Measurements from ENCODE around the gene MAPK7.

Gene MAPK7

DNA sequence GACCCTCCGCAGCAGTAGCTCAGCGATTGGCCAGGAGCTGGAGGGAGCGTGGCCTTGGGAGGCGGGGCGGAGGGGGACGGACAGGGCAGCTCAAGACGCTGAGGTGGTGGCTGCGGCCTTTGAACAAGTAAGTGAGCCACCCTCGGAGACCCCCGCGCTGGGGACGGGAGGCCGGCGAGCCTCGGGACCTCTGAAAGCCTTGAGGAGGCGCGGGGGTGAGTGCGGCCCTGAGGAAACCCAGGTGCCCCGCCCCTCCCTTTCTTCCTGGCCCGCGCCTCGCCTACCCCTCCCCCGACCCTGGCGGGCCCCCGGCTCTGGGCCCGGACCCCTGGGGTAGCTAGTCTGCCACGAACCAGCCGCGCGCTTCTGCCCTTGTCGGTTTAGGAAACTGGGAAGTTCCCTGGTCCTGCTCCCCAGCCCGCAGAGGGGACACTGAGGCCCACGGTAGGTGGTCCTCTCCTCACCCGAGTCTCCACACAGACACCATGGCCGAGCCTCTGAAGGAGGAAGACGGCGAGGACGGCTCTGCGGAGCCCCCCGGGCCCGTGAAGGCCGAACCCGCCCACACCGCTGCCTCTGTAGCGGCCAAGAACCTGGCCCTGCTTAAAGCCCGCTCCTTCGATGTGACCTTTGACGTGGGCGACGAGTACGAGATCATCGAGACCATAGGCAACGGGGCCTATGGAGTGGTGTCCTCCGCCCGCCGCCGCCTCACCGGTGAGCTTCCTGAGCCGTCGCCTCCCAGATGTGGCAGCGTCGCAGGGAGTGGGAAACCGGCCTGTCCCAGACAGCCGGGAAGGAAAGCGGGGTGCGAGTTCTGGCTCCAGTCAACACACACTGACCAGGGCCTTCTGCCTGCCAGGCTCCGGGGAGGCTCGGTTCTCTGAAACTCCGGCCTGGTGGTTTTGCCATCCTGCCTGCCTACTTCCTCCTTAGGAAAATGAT lies at the start of gene MAPK7:
MAPK7 (plus strand) TSS at position 83 of the 945 bp plus-strand sequence; CDS start at position 486, 403 bp downstream.
- H3K27me3 ChIP-seq (ENCODE audit: control insufficient read depth, insufficient read depth, low read length): no peaks in the 10 kb centered on the region
- no peak within 1 kb of the TSS for H3K27ac ChIP-seq (ENCODE audit: low read length)
- peaks cover 39% of the 10 kb centered on the region for H3K36me3 ChIP-seq (ENCODE audit: control insufficient read depth, insufficient read depth, low read length)
- no peak for DNase-seq (ENCODE audit: low read depth, low spot score)
- H3K4me1 ChIP-seq (ENCODE audit: control insufficient read depth, insufficient read depth, low read length): peaks cover 2% of the 10 kb centered on the region; the same call in 1 of the 2 replicates
- WGBS (ENCODE audit: insufficient coverage, insufficient read length): no CpG with 5 or more reads among the region's 69 CpGs
- peak within 1 kb of the TSS; percentile 74 for H3K4me3 ChIP-seq (ENCODE audit: low read length)
- H3K9me3 ChIP-seq (ENCODE audit: control insufficient read depth, insufficient read depth, low read length): no peaks in the 10 kb centered on the region

DNA sequence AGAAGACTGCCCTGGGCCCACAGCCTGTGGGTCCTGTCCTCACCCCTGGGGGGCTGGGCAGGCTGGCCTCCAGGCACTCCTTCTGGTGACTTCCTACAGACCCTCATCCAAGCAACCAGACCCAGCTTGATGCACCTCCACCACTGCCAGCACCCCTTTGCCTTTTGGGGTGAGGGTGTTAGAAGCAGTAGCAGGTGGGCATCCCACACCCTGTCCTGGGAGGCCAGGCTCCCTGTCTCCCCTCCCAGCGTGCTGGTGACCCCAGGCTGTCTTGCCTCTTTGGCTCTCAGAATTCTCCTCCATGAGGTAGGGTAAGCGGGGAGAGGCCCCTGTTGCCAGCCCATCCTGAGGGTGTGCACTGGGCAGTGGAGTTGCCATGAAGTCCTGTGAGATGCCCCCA lies 49.2 kb upstream of the MAPK7 start:
- Histone ChIP-seq H3K27ac (ENCODE audit: low read length) (no peak overlapping the region), H3K36me3 (ENCODE audit: control insufficient read depth, insufficient read depth, low read length) (no peaks in the 10 kb centered on the region; the same call in 1 of the 2 replicates), H3K9me3 (ENCODE audit: control insufficient read depth, insufficient read depth, low read length) (no peaks in the 10 kb centered on the region), H3K4me3 (ENCODE audit: low read length) (no peak overlapping the region), H3K27me3 (ENCODE audit: control insufficient read depth, insufficient read depth, low read length) (no peaks in the 10 kb centered on the region), H3K4me1 (ENCODE audit: control insufficient read depth, insufficient read depth, low read length) (no peaks in the 10 kb centered on the region)
- WGBS (ENCODE audit: insufficient coverage, insufficient read length): no CpG with 5 or more reads among the region's 2 CpGs
- no peak for DNase-seq (ENCODE audit: low read depth, low spot score)

DNA sequence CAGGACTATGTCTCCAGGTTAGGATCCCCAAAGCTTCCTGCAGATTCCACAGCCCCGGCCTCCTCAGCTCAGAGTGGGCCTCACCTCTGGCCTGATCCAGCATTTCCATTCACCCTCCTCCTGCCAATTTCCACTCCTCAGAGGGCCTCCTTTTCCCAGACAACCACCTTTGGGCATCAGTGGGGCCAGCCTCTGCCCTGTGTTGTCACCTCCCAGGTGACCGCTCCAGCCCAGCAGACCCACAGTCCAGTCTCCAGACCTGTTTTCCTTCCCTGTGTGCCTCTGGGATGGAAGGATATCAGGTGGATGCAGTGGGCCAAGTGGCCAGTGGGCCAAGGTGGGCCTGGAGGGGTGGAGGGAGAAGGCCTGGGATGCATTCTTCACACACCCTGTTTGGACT lies 48.5 kb upstream of the MAPK7 start:
- Histone ChIP-seq H3K36me3 (ENCODE audit: control insufficient read depth, insufficient read depth, low read length) (no peaks in the 10 kb centered on the region; the same call in 1 of the 2 replicates), H3K4me1 (ENCODE audit: control insufficient read depth, insufficient read depth, low read length) (no peaks in the 10 kb centered on the region), H3K9me3 (ENCODE audit: control insufficient read depth, insufficient read depth, low read length) (no peaks in the 10 kb centered on the region), H3K27ac (ENCODE audit: low read length) (no peak overlapping the region), H3K27me3 (ENCODE audit: control insufficient read depth, insufficient read depth, low read length) (no peaks in the 10 kb centered on the region), H3K4me3 (ENCODE audit: low read length) (no peak overlapping the region)
- no peak for DNase-seq (ENCODE audit: low read depth, low spot score)
- WGBS (ENCODE audit: insufficient coverage, insufficient read length): no CpG with 5 or more reads among the region's 2 CpGs

DNA sequence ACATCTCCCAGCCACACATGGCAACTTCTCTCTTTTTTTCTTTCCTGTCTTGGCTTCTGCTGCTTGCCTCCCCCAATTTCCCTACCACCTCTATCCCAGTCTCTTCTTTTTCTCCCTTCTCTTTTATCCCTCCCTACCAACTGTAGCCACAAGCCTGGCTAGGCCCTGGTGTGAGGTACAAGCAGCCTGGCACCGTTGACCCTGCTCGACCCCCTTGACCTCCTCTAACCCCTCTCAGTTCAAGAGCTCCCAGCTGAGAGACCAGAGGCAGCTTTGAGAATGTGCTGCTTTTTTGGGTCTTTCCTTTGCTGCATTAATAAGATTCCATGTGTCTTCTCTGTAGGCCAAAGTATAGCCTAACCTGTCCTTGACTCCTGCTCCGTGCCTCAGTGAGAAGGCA lies 48.0 kb upstream of the MAPK7 start:
- no peak overlapping the region for H3K4me3 ChIP-seq (ENCODE audit: low read length)
- no peak overlapping the region for H3K27ac ChIP-seq (ENCODE audit: low read length)
- H3K36me3 ChIP-seq (ENCODE audit: control insufficient read depth, insufficient read depth, low read length): no peaks in the 10 kb centered on the region; the same call in 1 of the 2 replicates
- H3K9me3 ChIP-seq (ENCODE audit: control insufficient read depth, insufficient read depth, low read length): no peaks in the 10 kb centered on the region
- no peaks in the 10 kb centered on the region for H3K4me1 ChIP-seq (ENCODE audit: control insufficient read depth, insufficient read depth, low read length)
- WGBS (ENCODE audit: insufficient coverage, insufficient read length): no CpG with 5 or more reads among the region's 3 CpGs
- H3K27me3 ChIP-seq (ENCODE audit: control insufficient read depth, insufficient read depth, low read length): no peaks in the 10 kb centered on the region
- no peak for DNase-seq (ENCODE audit: low read depth, low spot score)

DNA sequence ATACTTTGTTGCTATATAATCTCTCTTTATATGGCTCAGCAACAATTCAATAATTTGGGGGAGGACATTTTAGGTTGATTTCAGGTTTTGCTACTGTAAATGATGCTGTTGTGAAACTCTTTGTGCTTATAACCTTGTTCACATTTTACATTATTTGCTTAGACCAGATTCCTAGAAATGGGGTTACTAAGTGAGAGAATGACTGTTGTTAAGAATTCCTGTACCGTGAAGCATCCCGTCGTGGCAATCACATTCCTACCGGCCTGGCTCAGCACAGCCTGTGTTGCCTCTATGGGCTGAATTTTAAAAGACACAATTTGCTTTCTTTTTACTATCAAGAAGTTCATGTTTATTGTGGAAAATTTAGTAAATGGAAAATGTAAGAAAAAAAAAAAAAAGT lies 47.2 kb upstream of the MAPK7 start:
- no CpG with 5 or more reads among the region's 4 CpGs for WGBS (ENCODE audit: insufficient coverage, insufficient read length)
- H3K27ac ChIP-seq (ENCODE audit: low read length): no peak overlapping the region
- H3K4me1 ChIP-seq (ENCODE audit: control insufficient read depth, insufficient read depth, low read length): no peaks in the 10 kb centered on the region
- no peaks in the 10 kb centered on the region; the same call in 1 of the 2 replicates for H3K36me3 ChIP-seq (ENCODE audit: control insufficient read depth, insufficient read depth, low read length)
- DNase-seq (ENCODE audit: low read depth, low spot score): no peak
- no peaks in the 10 kb centered on the region for H3K9me3 ChIP-seq (ENCODE audit: control insufficient read depth, insufficient read depth, low read length)
- no peak overlapping the region for H3K4me3 ChIP-seq (ENCODE audit: low read length)
- no peaks in the 10 kb centered on the region for H3K27me3 ChIP-seq (ENCODE audit: control insufficient read depth, insufficient read depth, low read length)

DNA sequence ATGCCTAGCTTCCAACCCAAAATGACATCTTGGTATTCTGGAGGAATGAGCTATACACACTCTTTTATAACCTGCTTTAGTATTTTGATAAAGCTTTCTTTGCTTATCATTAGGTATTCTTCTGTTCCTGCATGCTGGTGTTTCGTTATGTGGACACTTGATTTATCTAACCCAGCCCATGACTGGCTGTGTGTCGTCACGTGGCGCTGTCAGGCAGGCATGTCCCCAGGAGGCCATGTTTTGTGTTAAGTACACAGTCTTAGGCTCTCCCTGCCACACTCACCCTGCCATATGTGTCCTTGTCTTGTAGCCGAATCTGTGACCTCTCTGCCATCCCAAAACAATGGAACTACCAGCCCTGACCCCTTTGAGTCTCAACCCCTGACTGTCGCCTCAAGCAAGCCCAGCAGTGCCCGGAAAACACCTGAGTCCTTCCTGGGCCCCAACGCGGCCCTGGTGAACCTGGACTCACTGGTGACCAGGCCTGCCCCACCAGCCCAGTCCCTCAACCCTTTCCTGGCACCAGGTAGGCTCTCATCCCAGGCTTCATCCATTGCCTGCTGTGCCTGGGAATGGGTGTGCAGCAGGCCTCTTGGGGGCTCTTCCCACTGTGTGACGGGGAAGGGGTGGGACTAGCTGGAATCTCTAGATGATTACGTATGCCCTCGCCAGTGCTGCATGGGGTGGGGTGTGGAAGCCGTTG lies 46.6 kb upstream of the MAPK7 start:
- no peaks in the 10 kb centered on the region for H3K9me3 ChIP-seq (ENCODE audit: control insufficient read depth, insufficient read depth, low read length)
- DNase-seq (ENCODE audit: low read depth, low spot score): no peak
- no peaks in the 10 kb centered on the region for H3K27me3 ChIP-seq (ENCODE audit: control insufficient read depth, insufficient read depth, low read length)
- H3K27ac ChIP-seq (ENCODE audit: low read length): no peak overlapping the region
- no peak overlapping the region for H3K4me3 ChIP-seq (ENCODE audit: low read length)
- WGBS (ENCODE audit: insufficient coverage, insufficient read length): no CpG with 5 or more reads among the region's 13 CpGs
- H3K36me3 ChIP-seq (ENCODE audit: control insufficient read depth, insufficient read depth, low read length): no peaks in the 10 kb centered on the region; the same call in 1 of the 2 replicates
- no peaks in the 10 kb centered on the region for H3K4me1 ChIP-seq (ENCODE audit: control insufficient read depth, insufficient read depth, low read length)

DNA sequence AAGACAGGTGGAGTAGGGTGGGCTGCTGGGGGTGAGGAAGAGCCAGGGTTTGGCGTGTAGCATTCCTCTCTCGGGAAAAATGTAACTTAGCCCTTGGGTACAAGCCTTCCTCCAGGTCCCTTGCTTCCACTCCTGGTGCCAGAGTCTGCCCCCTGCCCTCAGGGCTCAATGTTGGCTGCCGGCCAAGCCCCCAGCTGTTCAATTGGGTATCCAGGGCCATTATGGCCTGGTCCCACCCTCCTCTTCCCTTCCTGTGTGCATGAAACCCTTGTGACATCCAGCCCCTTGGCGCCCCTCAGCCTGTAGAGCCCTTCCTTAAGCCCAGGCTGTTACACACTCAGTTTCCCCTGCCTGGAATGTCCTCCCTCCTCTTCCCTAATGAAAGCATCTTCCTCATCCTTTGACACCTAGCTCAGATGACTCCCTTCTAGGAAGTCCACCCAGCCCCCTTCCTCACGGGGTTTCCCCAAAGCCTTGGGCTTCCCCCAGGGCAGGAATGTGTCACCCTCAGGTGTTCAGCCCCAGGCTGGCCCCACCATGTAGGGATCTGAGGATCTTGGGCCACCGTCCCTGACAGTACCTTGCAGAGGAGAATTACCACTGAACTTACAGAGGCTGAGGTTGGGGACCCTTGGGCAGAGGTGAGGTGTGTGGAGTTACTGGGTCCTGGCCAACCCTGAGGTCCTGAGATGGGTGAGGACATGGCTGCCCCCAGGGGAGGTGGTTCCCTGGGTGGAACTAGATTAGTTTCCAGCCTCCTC lies 45.7 kb upstream of the MAPK7 start:
- no peak overlapping the region for H3K4me3 ChIP-seq (ENCODE audit: low read length)
- H3K36me3 ChIP-seq (ENCODE audit: control insufficient read depth, insufficient read depth, low read length): no peaks in the 10 kb centered on the region; the same call in 1 of the 2 replicates
- H3K27ac ChIP-seq (ENCODE audit: low read length): no peak overlapping the region
- no peak for DNase-seq (ENCODE audit: low read depth, low spot score)
- no peaks in the 10 kb centered on the region for H3K27me3 ChIP-seq (ENCODE audit: control insufficient read depth, insufficient read depth, low read length)
- no CpG with 5 or more reads among the region's 6 CpGs for WGBS (ENCODE audit: insufficient coverage, insufficient read length)
- no peaks in the 10 kb centered on the region for H3K9me3 ChIP-seq (ENCODE audit: control insufficient read depth, insufficient read depth, low read length)
- H3K4me1 ChIP-seq (ENCODE audit: control insufficient read depth, insufficient read depth, low read length): no peaks in the 10 kb centered on the region

DNA sequence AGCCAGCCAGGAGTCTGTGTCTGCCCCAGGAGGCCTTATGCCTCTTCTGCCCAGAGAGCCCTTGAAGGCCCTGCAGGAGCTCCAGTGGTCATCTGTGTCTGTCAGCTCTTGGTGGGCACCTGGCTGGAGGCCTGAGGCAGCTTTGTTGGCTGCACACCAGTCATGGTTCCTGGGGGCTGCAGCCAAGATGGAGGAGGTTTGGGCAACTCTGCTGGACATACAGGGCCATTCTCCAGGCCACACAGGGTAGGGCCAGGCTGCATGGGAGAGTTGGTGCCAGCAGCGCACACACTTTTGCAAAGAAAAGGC lies 45.2 kb upstream of the MAPK7 start:
- Histone ChIP-seq H3K27ac (ENCODE audit: low read length) (no peak overlapping the region), H3K36me3 (ENCODE audit: control insufficient read depth, insufficient read depth, low read length) (no peaks in the 10 kb centered on the region; the same call in 1 of the 2 replicates), H3K27me3 (ENCODE audit: control insufficient read depth, insufficient read depth, low read length) (no peaks in the 10 kb centered on the region), H3K4me1 (ENCODE audit: control insufficient read depth, insufficient read depth, low read length) (no peaks in the 10 kb centered on the region), H3K4me3 (ENCODE audit: low read length) (no peak overlapping the region), H3K9me3 (ENCODE audit: control insufficient read depth, insufficient read depth, low read length) (no peaks in the 10 kb centered on the region)
- no peak for DNase-seq (ENCODE audit: low read depth, low spot score)
- no CpG with 5 or more reads among the region's 1 CpG for WGBS (ENCODE audit: insufficient coverage, insufficient read length)

DNA sequence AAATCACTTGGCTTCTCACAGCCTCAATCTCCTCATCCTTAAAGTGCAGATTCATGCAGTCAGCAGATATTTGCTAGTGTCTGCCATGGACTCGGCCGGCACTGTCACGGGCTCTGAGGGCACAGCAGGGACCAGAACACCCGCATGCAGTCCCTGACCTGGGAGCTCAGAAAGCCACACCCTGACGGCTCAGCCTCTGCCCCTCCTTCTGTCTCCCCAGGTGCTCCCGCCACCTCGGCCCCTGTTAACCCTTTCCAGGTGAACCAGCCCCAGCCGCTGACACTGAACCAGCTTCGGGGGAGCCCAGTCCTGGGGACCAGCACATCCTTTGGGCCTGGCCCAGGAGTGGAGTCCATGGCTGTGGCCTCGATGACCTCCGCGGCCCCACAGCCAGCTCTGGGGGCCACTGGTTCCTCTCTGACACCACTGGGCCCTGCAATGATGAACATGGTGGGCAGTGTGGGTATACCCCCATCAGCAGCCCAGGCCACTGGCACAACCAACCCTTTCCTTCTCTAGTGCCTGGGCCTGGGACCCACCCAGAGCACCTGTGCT lies 44.5 kb upstream of the MAPK7 start:
- Histone ChIP-seq H3K27me3 (ENCODE audit: control insufficient read depth, insufficient read depth, low read length) (no peaks in the 10 kb centered on the region), H3K9me3 (ENCODE audit: control insufficient read depth, insufficient read depth, low read length) (no peaks in the 10 kb centered on the region), H3K27ac (ENCODE audit: low read length) (no peak overlapping the region), H3K4me3 (ENCODE audit: low read length) (no peak overlapping the region), H3K36me3 (ENCODE audit: control insufficient read depth, insufficient read depth, low read length) (no peaks in the 10 kb centered on the region; the same call in 1 of the 2 replicates), H3K4me1 (ENCODE audit: control insufficient read depth, insufficient read depth, low read length) (peaks cover 3% of the 10 kb centered on the region; the same call in 1 of the 2 replicates)
- WGBS (ENCODE audit: insufficient coverage, insufficient read length): no CpG with 5 or more reads among the region's 12 CpGs
- DNase-seq (ENCODE audit: low read depth, low spot score): no peak

DNA sequence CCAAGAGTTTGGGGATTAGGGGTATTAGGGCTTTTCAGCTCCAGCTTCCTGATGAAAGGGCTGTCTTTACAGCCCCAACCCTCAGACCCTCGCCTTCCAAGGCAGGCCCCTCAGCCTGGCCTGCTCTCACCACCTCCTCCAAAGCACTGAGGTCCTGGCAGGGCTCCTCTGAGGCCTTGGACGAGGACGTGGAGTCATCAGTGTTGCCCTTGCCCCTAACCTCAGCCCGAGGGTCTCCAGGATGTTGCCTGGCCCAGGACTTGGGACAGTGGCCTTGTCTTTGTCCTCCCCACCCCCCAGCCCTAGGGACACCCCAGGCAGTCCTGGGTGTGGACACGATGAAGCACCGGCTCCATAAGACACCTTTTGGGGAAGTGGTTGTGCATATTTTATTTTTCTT lies 44.0 kb upstream of the MAPK7 start:
- no peaks in the 10 kb centered on the region for H3K36me3 ChIP-seq (ENCODE audit: control insufficient read depth, insufficient read depth, low read length)

More for the DNA sequence above, 44.0 kb upstream of the MAPK7 start:
- no peak for DNase-seq (ENCODE audit: low read depth, low spot score)
- H3K27ac ChIP-seq (ENCODE audit: low read length): no peak overlapping the region
- no CpG with 5 or more reads among the region's 6 CpGs for WGBS (ENCODE audit: insufficient coverage, insufficient read length)
- H3K4me3 ChIP-seq (ENCODE audit: low read length): no peak overlapping the region
- H3K27me3 ChIP-seq (ENCODE audit: control insufficient read depth, insufficient read depth, low read length): no peaks in the 10 kb centered on the region
- peaks cover 3% of the 10 kb centered on the region; the same call in 1 of the 2 replicates for H3K4me1 ChIP-seq (ENCODE audit: control insufficient read depth, insufficient read depth, low read length)
- no peaks in the 10 kb centered on the region for H3K9me3 ChIP-seq (ENCODE audit: control insufficient read depth, insufficient read depth, low read length)

All from iPS DF 6.9 (cell line).